A673 (cell line): ENCODE measurements around the gene PLIN3. TPM values are rescaled to one million over a fixed set of nuclear protein-coding genes. Genes with fewer than 3 reads are reported as not detected.
"Not testable (repeated sequence)": the region's sequence is repeated elsewhere in the genome, so short reads cannot be mapped to it uniquely, and the experiment has no call there.

ENCODE experiments used
- BruUV-seq: library from RNA; stranded (reverse); fragments of 400-500 nt; replicated peaks from 2 replicates; lab custom pipeline; 2021; lab: Mats Ljungman, UMichigan
- CTCF ChIA-PET: fragments of 300-600 bp; sonication (Branson Sonifier 250); formaldehyde crosslinking; loops from one replicate; lab custom pipeline; 2022; ENCODE audit warnings: antibody characterized with exemption; lab: Charles Lee
- POLR2A ChIA-PET: fragments of 300-600 bp; sonication (Branson Sonifier 250); formaldehyde crosslinking; loops from one replicate; lab custom pipeline; 2022; ENCODE audit warnings: antibody characterized with exemption; ENCODE audit not compliant: low non-redundant PET; lab: Charles Lee
- DNase-seq: peaks from one replicate; pipeline ENCODE4 v3.0.0-alpha.2; 2015; ENCODE audit warnings: low spot score
- H3K27ac ChIP-seq: fragments of 200-600 bp; sonication (generic); 2 replicates; pipeline ENCODE4 v1.5.1; 2016; ENCODE audit warnings: mixed run types, low read depth, mild to moderate bottlenecking, mixed read lengths, antibody characterized with exemption, low read length; ENCODE audit not compliant: poor library complexity, severe bottlenecking
- H3K27me3 ChIP-seq: fragments of 200-600 bp; sonication (generic); replicated peaks from 2 replicates; pipeline ENCODE4 v1.6.1; 2017; ENCODE audit warnings: mixed run types, low read depth, mild to moderate bottlenecking, mixed read lengths, antibody characterized with exemption, low read length; ENCODE audit not compliant: insufficient read depth, poor library complexity
- H3K36me3 ChIP-seq: fragments of 200-600 bp; sonication (generic); 2 replicates; pipeline ENCODE4 v1.6.1; 2016; ENCODE audit warnings: mixed run types, mild to moderate bottlenecking, mixed read lengths, antibody characterized with exemption, low read length; ENCODE audit not compliant: insufficient read depth, poor library complexity, severe bottlenecking
- H3K4me1 ChIP-seq: fragments of 200-600 bp; sonication (generic); 2 replicates; pipeline ENCODE4 v1.6.1; 2017; ENCODE audit warnings: mixed run types, mild to moderate bottlenecking, mixed read lengths, antibody characterized with exemption, low read length; ENCODE audit not compliant: insufficient read depth, poor library complexity, severe bottlenecking
- H3K4me3 ChIP-seq: fragments of 200-600 bp; sonication (generic); 2 replicates; pipeline ENCODE4 v1.5.1; 2016; ENCODE audit warnings: low read depth, mixed run types, mild to moderate bottlenecking, mixed read lengths, low read length; ENCODE audit not compliant: poor library complexity, severe bottlenecking
- H3K9me3 ChIP-seq: fragments of 200-600 bp; sonication (generic); 2 replicates; pipeline ENCODE4 v1.6.1; 2016; ENCODE audit warnings: mixed run types, low read depth, mild to moderate bottlenecking, mixed read lengths, antibody characterized with exemption, low read length; ENCODE audit not compliant: poor library complexity, severe bottlenecking
- EZH2 ChIP-seq: fragments of 200-600 bp; sonication (generic); IDR thresholded peaks from 2 replicates; pipeline ENCODE4 v1.6.1; 2017; ENCODE audit warnings: borderline replicate concordance, low read depth, mild to moderate bottlenecking, mixed read lengths, antibody characterized with exemption, low read length; ENCODE audit not compliant: poor library complexity, severe bottlenecking
- intact Hi-C: fragments of 100-400 bp; cut with micrococcal nuclease; formaldehyde crosslinking; loops from one replicate; pipeline ENCODE4 v1.10.0; 2022; ENCODE audit not compliant: unreplicated experiment
- total RNA-seq: library from RNA; stranded (reverse); gene quantifications from 2 replicates; pipeline ENCODE4 v1.2.3, GENCODE V29; 2021
- TF ChIP-seq, protein P1 (sequence below): fragments of 300-800, 200-600 bp; sonication (generic); conservative IDR thresholded peaks from 2 replicates; pipeline ENCODE4 v1.5.1; 2017; ENCODE audit warnings: low read depth, mild to moderate bottlenecking, antibody characterized with exemption, low read length, moderate library complexity, mixed read lengths

Gene PLIN3
- total RNA-seq, 1 experiment from 2014 or later = 30.6 TPM

DNA sequence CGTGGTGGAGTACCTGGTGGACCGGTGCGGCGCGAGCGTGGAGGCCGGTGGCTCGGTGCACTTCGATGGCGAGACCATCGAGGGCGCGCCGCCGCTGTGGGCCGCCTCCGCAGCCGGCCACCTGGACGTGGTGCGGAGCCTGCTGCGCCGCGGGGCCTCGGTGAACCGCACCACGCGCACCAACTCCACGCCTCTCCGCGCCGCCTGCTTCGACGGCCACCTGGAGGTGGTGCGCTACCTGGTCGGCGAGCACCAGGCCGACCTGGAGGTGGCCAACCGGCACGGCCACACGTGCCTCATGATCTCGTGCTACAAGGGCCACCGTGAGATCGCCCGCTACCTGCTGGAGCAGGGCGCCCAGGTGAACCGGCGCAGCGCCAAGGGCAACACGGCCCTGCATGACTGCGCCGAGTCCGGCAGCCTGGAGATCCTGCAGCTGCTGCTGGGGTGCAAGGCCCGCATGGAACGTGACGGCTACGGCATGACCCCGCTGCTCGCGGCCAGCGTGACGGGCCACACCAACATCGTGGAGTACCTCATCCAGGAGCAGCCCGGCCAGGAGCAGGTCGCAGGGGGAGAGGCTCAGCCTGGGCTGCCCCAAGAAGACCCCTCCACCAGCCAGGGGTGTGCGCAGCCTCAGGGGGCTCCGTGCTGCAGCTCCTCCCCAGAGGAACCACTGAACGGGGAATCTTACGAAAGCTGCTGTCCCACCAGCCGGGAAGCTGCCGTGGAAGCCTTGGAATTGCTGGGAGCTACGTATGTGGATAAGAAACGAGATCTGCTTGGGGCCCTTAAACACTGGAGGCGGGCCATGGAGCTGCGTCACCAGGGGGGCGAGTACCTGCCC, 75.2 kb downstream of the PLIN3 start:
- intact Hi-C loops = loop anchor here (10.0 kb wide), 1 partner anchor 217 kb away; no protein-coding TSS in a partner anchor
- H3K9me3 ChIP-seq, BruUV-seq, H3K27me3 ChIP-seq, DNase-seq: not testable (repeated sequence)
- Histone ChIP-seq H3K4me3 (peak overlapping the region; percentile 80), H3K4me1 (peaks cover 21% of the 10 kb centered on the region), H3K36me3 (peaks cover 32% of the 10 kb centered on the region), H3K27ac (peak overlapping the region; percentile 93)
- ChIA-PET CTCF (interaction anchor here (1.4 to 1.9 kb wide), 2 partner anchors 14 to 59 kb away, joined by 9 to 33 read pairs; no protein-coding TSS in a partner anchor), POLR2A (interaction anchor here (0.5 kb wide), 1 partner anchor 96 kb away, joined by 4 read pairs; no protein-coding TSS in a partner anchor)

DNA sequence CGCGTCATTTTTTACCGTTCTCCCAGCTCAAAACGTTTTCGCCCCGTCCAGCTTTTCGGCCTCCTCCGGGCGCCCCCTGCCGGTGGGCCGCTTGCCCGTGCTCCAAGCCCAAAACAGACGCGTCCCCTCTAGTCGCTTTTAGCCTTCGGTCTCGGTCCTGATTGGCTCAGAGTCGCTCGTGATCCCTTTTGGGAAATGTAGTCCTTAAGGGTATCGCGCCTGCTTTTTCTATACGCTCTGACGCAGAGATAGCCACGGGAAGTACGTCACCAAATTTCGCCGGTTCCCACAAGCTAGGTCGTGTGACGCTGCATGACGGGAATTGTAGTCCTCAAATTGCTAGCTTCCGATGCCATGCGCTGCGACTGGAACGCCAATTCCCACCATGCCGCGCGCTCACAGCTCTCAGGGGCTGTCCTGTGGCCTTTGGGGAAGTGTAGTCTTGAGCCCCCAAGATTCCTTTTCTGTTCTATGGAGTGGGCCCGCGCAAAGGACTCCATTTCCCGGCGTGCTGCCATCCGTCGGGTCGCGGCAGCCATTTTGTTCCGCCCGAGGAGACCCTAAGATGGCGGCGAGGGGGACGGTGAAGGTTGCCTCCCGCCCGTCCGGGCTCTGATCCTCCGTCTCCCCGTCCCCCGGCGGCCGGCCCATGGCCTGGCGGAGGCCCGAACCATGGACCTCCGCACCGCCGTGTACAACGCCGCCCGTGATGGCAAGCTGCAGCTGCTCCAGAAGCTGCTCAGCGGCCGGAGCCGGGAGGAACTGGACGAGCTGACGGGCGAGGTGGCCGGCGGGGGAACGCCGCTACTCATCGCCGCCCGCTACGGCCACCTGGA, 76.1 kb downstream of the PLIN3 start, which contains the start of gene FEM1A:
Gene FEM1A, plus strand, starts transcription at position 552 of the 836 bp plus-strand sequence. Its CDS starts 121 bp downstream, at position 673.
- no TSS peak for BruUV-seq
- Histone ChIP-seq H3K9me3 (no peaks in the 10 kb centered on the region), H3K27ac (peak within 1 kb of the TSS; percentile 93), H3K27me3 (no peaks in the 10 kb centered on the region), H3K36me3 (peaks cover 27% of the 10 kb centered on the region), H3K4me1 (peaks cover 21% of the 10 kb centered on the region), H3K4me3 (peak within 1 kb of the TSS; percentile 80)
- ChIA-PET CTCF (interaction anchor here (0.6 to 1.9 kb wide), 25 partner anchors 9 to 1158 kb away, joined by 3 to 33 read pairs (median 5); partner anchors contain the start of genes DPP9 and SEMA6B), POLR2A (interaction anchor here (0.5 to 0.6 kb wide), 3 partner anchors 29 to 411 kb away, joined by 3 to 18 read pairs (median 9); no protein-coding TSS in a partner anchor)
- intact Hi-C loops = loop anchor here (1.0 to 10.0 kb wide), 3 partner anchors 59 to 217 kb away; no protein-coding TSS in a partner anchor
- DNase-seq = peak; percentile 100
- TF ChIP-seq, protein P1, sequence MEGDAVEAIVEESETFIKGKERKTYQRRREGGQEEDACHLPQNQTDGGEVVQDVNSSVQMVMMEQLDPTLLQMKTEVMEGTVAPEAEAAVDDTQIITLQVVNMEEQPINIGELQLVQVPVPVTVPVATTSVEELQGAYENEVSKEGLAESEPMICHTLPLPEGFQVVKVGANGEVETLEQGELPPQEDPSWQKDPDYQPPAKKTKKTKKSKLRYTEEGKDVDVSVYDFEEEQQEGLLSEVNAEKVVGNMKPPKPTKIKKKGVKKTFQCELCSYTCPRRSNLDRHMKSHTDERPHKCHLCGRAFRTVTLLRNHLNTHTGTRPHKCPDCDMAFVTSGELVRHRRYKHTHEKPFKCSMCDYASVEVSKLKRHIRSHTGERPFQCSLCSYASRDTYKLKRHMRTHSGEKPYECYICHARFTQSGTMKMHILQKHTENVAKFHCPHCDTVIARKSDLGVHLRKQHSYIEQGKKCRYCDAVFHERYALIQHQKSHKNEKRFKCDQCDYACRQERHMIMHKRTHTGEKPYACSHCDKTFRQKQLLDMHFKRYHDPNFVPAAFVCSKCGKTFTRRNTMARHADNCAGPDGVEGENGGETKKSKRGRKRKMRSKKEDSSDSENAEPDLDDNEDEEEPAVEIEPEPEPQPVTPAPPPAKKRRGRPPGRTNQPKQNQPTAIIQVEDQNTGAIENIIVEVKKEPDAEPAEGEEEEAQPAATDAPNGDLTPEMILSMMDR = peak; percentile 100
- TF ChIP-seq EZH2 = no peak

Other genes starting within 250 kb of the PLIN3 start
- gene TNFAIP8L1, start 228.2 kb downstream of the PLIN3 start, total RNA-seq = 24.7 and 25.4 TPM in 2 replicates
- gene MYDGF, start 197.3 kb downstream of the PLIN3 start, total RNA-seq = 128 TPM in 2 replicates
- gene DPP9, start 143.8 kb downstream of the PLIN3 start, total RNA-seq = 60.2 and 65.7 TPM in 2 replicates
- gene FEM1A, start 75.9 kb downstream of the PLIN3 start, total RNA-seq = 17.4 and 18.9 TPM in 2 replicates
- 5.6 and 7.0 TPM in 2 replicates for gene TICAM1, start 36.0 kb downstream of the PLIN3 start, total RNA-seq
- gene ARRDC5, start 35.2 kb upstream of the PLIN3 start, total RNA-seq = not detected in 2 replicates
- gene UHRF1, start 41.8 kb upstream of the PLIN3 start, total RNA-seq = 192 and 203 TPM in 2 replicates
- 30.0 and 34.8 TPM in 2 replicates for gene KDM4B, start 101.4 kb upstream of the PLIN3 start, total RNA-seq